ENCODE measurements around the gene SCG3.

Gene SCG3

DNA sequence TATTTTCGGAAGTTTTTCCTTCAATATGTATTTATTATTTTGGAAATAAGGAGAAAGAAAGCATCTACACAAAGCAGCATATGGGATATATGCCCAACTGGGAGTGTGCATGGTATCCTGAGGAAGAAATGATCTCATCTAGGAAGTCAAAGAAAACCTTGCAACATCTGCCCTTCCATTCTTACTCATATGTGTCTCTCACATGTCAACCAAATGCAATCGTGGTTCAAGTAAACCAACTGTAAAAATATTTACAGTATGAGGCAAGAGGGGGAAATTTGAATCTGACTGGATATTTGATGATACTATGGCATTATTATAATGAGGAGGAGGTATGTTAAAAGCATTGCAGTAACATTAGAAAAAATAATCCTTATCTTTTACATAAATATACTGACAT lies 3.2 kb upstream of the SCG3 start:
- no peak for DNase-seq (ENCODE audit: low read depth in 2 of 2)

DNA sequence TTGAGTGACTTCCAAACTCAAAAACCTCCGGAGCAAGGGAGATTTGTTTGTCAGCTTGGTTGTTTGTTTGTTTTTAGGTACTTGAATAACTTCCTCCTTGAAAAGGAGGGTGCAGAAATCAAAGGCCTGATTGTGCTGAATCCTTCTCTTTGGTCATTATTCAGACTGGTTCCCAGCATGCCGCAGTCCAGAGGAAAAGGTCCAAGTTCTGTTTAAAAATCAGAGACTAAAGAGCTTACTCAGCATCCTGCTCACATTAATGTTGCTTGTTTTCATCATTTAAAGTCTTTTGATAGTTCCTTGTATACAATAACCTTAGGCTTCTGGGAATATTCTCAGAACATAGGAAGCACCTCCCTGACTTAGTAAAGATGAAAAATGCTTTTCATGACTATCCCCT lies 982 bp upstream of the SCG3 start:
- no peak for DNase-seq (ENCODE audit: low read depth in 2 of 2)

DNA sequence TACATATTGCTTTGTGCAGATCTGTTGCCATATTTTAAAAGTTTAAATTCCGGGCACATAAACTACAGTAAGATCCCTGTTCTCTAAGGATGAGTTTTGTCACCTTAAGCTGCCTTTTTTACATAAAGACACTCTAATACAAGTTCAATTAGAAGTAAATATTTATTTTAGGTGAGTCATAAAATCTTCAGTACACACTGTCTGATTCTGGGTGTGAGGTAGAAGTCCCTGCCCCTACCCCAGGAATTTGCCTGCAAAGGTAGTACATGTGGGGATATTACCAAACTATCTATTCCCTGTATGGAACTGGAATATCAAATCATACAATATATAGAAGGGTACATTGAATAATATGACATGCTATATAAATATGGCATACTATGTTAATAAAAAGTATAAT lies 6.3 kb downstream of the SCG3 start:
- DNase-seq (ENCODE audit: low read depth in 2 of 2), result no peak

DNA sequence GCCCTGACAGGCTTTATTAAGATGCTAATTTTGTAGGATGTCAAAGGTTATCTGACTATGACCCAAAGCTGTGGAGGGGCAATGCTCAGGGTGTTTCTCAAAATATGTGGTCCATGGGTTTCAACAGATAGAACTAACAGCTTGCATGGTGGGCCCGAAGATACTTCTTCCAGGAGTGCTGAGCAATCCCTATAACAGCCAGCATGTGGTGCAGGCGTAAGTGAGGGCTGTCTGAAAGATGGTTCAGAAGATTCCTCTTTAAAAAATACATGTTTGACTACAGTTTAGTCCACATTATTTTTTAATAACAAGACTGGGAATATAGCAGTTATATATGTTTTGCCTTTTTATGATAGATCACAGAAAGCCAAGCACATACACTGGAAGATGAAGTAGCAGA lies 7.6 kb downstream of the SCG3 start:
- DNase-seq (ENCODE audit: low read depth in 2 of 2), result no peak

DNA sequence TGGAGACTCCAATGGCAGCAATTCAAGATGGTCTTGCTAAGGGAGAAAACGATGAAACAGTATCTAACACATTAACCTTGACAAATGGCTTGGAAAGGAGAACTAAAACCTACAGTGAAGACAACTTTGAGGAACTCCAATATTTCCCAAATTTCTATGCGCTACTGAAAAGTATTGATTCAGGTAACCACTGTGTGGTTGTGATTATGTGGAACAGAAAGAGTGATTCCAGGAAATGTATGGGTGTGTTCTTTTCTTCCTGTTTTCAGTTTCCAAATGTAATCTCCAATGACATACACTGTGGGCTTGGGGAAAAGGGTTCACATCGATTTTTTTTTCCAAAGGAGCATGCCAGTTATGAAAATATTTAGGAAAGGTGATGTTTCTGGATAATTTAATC lies 10.9 kb downstream of the SCG3 start:
- DNase-seq (ENCODE audit: low read depth in 2 of 2), result no peak

DNA sequence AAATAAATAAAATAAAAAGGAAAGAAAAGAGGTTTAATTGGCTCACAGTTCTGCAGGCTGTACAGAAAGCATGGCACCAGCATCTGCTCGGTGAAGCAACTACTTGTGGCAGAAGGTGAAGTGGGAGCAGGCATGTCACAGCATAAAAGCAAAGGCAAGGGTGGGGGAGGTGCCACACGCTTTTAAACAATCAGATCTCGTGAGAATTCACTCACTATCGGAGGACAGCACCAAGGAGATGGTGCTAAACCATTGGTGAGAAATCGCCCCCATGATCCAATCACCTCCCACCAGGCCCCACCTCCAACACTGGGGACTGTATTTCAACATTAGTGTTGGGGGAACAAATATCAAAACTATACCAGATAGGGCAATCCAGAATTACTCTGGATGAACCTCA lies 15.3 kb downstream of the SCG3 start:
- DNase-seq (ENCODE audit: low read depth in 2 of 2), result no peak

DNA sequence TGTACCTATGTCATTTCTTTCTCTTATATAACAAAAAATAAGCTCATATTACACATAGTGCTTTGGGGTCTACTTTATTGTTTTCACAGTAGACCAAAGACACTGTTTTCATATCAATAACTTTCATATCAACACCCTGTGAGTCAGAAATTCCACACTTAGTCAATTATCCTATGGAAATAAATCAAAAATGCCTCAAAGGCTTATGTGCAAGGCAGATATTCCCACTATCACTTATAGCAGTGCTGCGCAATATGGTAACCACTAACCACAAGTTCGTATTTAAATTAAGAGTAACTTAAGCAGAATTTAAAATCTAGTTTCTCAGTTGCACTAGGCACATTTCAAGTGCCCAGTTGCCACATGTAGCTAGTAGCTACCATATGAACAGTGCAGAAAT lies 15.9 kb downstream of the SCG3 start:
- no peak for DNase-seq (ENCODE audit: low read depth in 2 of 2)

DNA sequence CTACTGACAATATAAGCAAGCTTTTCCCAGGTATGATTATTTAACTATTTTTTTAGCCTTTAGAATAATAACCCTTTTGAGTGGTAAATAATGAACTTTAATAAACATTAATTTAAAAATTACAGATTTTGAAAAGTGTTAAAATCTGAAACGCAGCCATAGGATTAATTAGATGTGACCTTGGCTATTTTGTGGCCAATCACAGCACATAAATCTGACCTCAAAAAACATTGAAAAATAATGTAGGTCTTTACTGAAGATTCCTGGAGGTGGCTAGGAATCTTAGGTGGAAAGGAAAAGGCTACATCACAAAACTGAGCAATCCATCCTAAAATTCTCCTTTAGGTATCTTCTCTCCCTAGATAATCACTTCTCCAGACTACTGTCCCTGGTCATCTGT lies 18.1 kb downstream of the SCG3 start:
- DNase-seq (ENCODE audit: low read depth in 2 of 2), result no peak

DNA sequence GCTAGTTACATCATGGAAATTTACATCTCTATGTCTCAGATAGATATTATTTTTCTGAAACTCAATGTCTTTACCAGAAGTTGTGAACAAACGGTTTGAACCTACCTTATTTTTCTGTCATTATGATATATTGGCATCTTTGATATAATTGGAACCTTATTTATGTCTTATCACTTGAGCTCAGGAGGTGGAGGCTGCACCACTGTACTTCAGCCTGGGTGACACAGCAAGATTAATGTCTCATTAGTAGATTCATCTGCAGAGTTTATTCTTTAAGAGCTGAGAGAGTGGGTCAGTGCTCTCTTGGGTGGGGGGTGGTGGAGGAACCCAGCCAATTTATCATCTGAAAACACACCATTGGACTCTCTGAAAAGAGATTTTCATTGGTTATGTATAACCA lies 21.4 kb downstream of the SCG3 start:
- DNase-seq (ENCODE audit: low read depth in 2 of 2), result no peak

DNA sequence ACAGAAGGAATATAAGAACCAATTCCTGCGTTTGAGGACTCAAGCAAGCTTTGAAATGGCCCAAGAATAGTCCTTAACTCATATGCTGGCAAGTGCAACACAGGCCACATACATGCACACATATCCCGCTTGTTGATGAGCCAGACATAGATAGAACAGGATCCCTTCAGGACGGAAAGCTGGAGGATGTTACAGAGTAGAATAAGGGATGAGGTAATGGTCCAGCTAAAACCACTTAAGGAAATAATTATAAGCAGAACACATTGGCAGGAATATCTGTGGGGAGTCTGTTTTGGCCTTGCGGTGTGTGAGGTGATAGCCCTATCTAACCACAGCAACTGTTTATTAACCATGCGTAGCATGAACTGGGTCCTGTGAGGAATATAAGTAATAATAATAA lies 25.0 kb downstream of the SCG3 start:
- DNase-seq (ENCODE audit: low read depth in 2 of 2), result no peak

DNA sequence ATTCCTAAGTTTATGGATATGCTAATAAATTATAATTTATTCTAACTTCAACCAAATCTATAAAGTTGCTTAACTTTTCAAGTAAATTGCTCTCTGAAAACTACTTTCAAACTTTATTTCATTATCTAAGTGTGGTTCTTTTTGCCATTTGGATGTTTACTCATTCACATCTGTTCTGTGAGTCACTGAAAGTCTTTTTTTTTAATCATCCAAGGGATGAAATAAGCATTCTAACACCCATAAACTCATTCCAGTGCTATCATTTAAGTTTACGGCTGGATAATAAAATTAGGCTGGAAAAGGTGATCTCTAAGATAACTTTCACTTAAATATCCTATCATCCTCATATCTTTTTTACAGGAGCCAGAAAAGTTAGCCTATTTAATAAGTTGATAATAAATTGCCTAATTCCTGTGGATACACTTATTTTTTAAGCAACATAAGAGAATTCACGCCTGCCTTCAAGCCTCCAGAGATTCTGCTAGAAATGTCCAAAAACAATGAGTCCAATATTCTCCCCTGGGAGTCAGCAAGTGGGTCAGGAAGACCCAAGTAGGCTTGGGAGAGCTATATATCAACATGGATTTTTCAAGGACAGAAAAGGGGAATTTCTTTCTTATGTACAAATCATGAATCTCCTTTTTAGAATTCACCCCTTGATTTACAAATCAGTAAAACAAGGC lies 25.8 kb downstream of the SCG3 start:
- no peak for DNase-seq (ENCODE audit: low read depth in 2 of 2)

DNA sequence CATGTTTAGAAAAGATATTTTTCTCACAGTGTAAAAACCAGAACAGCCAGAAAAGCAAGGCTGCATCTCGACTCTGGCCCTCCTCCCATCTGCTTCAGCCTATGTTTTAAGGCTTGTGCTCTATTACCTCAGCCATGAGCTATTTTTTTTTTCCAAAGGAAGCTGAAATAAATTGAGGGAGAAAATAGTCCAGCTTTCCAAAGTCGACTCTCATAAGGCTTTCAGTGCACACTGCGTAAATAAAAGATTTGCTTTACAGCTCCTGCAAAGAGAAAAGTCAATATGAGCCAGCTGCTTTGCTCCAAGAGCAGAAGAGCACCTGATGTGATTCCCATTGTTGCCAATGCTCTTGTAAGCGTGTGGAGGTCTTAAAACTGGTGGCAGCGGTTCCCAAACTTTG lies 26.7 kb downstream of the SCG3 start:
- no peak for DNase-seq (ENCODE audit: low read depth in 2 of 2)

DNA sequence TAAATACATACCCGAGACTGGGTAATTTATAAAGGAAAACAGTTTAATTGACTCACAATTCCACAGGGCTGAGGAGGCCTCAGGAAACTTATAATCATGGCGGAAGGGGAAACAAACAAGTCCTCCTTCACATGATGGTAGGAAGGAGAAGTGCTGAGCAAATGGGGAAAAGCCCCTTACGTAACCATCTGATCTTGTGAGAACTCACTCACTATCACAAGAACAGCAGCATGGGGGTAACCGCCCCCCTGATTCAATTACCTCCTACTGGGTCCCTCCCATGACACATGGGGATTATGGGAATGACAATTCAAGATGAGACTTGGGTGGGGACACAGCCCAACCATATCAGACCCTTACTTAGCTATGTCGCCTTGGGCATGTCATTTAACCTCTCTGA lies 27.7 kb downstream of the SCG3 start:
- no peak for DNase-seq (ENCODE audit: low read depth in 2 of 2)

DNA sequence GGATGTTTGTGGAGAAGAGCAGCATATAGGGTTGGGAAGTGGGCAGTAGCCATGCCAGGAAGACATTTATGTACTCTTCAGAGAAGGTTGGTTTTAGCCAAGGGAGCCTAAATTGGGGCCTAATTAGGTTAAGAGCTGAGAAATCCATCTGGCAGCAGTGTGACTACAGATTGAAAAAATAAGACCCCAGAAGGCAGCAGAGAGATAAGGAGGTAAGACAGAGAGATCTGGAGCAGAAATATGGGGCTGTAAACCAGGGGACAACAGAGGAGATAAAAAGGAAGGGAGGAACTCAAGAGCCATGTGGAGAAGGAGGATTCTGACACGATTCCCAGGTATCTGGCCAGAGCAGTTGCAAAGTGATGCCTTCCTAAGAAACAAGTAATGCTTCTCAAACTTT lies 32.9 kb downstream of the SCG3 start:
- DNase-seq (ENCODE audit: low read depth in 2 of 2), result no peak

DNA sequence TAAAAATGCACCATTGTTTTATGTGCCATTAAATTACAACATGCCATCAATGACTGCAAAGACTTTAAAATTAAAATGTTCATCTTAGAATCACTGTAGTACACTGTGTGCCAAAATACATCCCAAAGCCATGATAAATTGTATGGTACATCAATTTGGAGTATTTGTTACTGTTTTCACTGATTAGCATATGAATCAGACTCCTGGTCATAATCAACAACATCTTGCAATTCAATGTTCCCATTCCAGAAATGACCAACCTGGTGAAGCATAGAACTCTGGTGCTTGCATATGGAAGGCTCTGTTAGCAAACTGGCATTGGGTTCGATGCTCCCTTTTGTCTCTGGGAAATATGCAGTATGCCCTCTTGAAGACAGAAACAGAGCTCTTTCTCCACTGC lies 33.6 kb downstream of the SCG3 start:
- no peak for DNase-seq (ENCODE audit: low read depth in 2 of 2)

DNA sequence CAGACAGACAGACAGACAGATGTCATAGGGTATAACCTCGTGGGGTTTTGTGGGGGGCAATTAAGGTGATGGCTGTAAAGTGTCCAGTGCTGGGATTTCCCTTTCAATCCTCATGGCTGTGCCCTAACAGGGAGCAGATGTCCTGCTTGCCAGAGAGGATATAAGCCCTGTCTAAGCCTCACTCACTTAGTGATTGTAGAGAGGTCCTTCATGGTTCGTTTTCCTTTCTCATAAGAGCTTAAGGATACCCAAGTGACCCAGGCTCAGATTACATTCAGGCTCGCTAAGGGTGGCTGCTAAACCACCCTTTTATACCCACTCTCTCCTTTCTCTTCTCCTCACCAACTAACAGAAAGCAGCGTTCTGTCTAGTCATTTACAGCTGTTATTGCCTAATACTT lies 36.9 kb downstream of the SCG3 start:
- DNase-seq (ENCODE audit: low read depth in 2 of 2), result no peak

DNA sequence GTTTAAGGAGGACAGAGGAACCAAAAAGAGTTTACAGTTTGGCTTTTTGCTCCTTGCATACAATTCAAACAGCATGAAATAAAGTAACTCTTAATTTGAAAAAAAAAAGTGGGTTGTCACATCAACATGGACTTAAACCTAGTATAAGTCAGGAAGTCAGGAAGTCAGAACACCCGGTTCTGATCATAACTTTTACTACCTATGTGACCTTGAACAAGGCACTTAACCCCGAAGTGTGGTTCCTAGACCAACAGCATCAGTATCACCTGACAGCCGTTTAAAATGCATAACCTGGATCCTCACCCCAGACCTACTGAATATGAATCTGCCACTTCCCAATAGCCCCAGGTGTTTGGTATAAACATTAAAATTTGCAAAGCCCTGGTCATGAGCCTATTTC lies 37.4 kb downstream of the SCG3 start:
- DNase-seq (ENCODE audit: low read depth in 2 of 2), result no peak

DNA sequence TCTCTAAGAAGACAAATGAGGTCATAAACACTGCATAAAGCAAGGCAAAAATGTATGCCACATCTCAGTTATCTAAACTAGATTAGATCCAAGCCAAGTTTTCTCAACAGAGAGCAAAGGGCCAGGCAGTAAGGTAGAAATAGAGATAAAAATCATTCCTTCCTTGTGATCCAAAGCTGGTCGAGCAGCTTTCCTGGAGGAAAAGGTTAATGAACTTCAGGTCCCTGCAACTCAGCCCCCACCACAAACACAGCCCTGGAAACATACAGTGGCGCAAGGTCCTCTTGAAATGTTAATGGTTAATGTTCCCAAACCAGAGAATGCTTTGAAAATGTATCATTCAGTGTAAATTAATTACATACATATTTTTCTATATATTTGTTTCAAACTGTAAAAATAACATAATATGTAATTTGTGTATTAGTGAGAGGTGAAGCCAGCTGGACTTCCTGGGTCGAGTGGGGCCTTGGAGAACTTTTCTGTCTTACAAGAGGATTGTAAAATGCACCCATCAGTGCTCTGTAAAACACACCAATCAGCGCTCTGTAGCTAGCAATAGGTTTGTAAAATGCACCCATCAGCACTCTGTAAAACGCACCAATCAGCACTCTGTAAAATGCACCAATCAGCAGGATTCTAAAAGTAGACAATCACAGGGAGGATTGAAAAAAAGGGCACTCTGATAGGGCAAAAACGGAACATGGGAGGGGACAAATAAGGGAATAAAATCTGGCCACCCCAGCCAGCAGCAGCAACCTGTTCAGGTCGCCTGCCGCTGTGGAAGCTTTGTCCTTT lies 39.1 kb downstream of the SCG3 start:
- DNase-seq (ENCODE audit: low read depth in 2 of 2), result no peak

DNA sequence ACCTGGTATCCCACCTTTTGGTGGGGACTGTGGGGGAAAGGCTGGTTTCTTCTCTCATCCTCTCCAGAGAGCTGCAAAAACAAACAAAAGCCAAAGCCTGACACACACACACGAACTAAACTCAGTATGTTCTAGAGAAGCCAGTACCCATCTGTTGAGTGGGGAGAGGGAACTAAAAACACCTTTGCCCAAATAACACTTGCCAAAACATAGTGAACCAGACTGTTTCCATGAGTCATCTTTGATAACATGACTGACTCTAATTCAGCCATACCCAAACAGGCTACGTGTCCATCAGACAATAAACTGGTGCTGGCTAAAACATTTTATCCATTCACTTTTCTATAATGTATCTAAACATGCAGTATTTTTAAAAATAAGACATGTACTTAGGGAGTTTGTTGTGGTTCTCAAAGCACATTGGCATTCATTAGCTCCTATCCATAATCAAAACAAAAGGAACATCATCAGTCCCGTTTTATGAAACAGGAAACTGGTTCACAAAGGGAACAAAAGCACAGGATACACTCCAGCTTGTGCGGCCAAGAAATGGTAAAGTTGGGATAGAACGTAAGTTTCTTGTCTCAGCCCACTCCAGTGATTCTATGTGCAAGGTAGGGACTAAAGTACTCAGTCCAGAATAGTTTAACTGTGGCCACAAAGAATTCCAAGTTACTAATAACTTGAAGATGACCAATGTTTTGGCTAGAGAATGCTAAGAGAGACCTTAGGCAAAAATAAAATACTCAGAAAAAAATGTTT lies 40.1 kb downstream of the SCG3 start:
- DNase-seq (ENCODE audit: low read depth in 2 of 2), result no peak

DNA sequence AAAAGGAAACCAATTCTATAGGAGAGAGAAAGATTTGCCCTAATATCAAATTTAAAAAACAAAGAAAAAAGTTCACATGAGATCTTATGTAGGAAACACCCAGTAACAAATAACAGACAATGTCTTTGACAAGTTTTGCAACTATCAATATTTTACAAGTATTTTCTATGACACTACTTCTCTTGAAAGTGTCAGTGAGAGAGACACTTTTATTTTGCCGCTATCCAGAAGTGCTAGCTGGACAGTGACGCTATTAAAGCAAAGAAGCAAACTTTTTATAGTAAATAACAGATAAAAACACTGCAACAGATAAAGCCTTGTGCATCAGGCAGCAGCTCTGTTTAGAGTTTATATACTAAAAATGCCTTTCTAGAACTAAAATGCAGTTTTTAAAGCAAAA lies 42.9 kb downstream of the SCG3 start:
- DNase-seq (ENCODE audit: low read depth in 2 of 2), result no peak

DNA sequence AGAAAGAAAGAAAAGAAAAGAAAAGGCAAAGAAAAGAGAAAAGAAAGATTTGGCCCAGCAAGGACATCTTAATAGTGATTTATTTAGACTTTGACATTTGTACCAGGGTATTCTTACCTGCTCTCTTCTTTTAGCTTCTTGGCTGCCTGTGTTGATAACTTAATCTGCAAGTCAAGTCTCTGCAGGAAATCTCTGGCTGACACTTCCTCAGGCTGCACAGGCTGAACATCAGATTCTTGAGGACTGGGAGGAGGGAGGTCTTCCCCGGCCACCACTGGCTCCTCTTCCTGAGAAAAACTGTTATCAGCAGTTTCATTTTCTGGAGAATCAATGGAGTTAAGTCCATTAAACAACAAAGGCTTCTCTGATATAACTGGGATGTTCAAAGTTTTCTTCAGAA lies 43.4 kb downstream of the SCG3 start:
- no peak for DNase-seq (ENCODE audit: low read depth in 2 of 2)

DNA sequence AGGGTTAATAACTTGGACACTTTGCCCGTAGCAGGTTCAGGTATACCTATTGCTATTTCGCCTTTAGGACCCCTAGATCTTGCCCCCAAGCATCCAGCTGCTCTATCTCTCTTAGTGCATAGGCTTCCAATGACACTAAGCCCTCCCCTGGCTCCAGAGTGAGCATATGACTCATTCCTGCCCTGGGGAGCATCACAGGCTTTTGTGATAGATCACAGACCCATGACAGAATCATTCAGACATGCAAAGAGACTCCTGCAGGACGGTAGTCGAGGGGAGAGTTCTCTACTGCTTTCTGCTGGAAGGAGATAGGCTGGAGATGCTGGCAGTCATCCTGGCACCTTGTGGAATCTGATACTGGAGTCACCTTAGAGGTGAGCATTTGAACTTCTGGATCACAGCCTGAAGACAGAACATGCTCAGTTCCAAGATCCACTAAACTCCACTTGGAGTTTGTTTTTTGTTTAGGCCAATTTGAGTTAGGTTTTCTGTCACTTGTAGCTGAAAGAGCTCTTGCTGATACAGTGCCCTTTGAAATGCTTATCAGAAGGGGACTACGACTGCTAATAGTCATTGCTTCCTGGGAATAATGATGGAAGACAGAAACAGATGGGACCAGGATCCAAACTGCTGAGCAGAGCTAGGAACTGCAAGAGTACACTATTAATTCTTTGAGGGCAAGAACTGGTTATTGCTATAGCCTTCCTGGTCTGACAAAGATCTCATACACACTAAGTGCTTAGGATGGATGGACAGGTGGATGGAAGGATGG lies 45.2 kb downstream of the SCG3 start:
- peak; percentile 40 to 56 for DNase-seq (ENCODE audit: low read depth in 2 of 2)
